Peyer's patch (tissue), 4 donors: ENCODE results near the gene C17orf78. TPM values are rescaled to one million over a fixed set of nuclear protein-coding genes. Genes with fewer than 3 reads are reported as not detected.

Source experiments
- DNase-seq, 3 donors: peaks; one replicate each; pipeline ENCODE4 v3.0.0-alpha.2; 2017 to 2019
- H3K27ac ChIP-seq, 4 donors: fragments of 200-600 bp; sonication (generic); one replicate each; pipeline ENCODE4 v1.5.1; 2016 to 2019
- H3K27me3 ChIP-seq, 2 donors: fragments of 200-600 bp; sonication (generic); one replicate each; pipeline ENCODE4 v1.5.1; 2019
- H3K36me3 ChIP-seq, 3 donors: fragments of 200-600 bp; sonication (generic); one replicate each; pipeline ENCODE4 v1.5.1; 2016 to 2019
- H3K4me1 ChIP-seq, 4 donors: fragments of 200-600 bp; sonication (generic); one replicate each; pipeline ENCODE4 v1.5.1; 2016 to 2019
- H3K4me3 ChIP-seq, 4 donors: fragments of 200-600 bp; sonication (generic); 1 replicate in 3 of 4; 2 replicates in 1 of 4; pipeline ENCODE4 v1.5.1; 2016 to 2019; ENCODE audit warnings: mild to moderate bottlenecking in 1 of 4
- H3K9me3 ChIP-seq, 4 donors: fragments of 200-600 bp; sonication (generic); one replicate each; pipeline ENCODE4 v1.5.1; 2016 to 2019; ENCODE audit warnings: mild to moderate bottlenecking in 1 of 4
- CTCF ChIP-seq, 6 experiments: fragments of 450-650 bp in 4 of 6; fragments of 200-600 bp in 2 of 6; sonication (generic) in 1 of 6; IDR thresholded peaks; one replicate each; pipeline ENCODE4 v1.5.1; 2017 to 2019; ENCODE audit warnings: antibody characterized with exemption in 6 of 6, mild to moderate bottlenecking in 3 of 6, moderate library complexity in 1 of 6
- POLR2A ChIP-seq, 2 donors: fragments of 450-650 bp; IDR thresholded peaks; one replicate each; pipeline ENCODE4 v1.5.1; 2017; ENCODE audit warnings: antibody characterized with exemption in 2 of 2, mild to moderate bottlenecking in 2 of 2, moderate library complexity in 2 of 2
- total RNA-seq, 4 donors: library from RNA; depleted of rRNA; stranded (reverse); fragments of >200 nt; gene quantifications; one replicate each; pipeline ENCODE4 v1.1.0, GENCODE V29; 2016

Gene C17orf78
- total RNA-seq, 4 donors from 2014 or later, result 5.0 to 105 (median 73.9) TPM

- Histone ChIP-seq H3K27me3 (no peaks in the 10 kb centered on the region), H3K36me3 (no peaks in the 10 kb centered on the region), H3K9me3 (no peaks in the 10 kb centered on the region), H3K4me3 (no peak overlapping the region), H3K27ac (no peak overlapping the region), H3K4me1 (peaks cover 0 to 68% (median 0%) of the 10 kb centered on the region in 4 donors)
- no peak for DNase-seq
- TF ChIP-seq POLR2A (IDR thresholded peaks at IDR 0.05) (no peak), CTCF (IDR thresholded peaks at IDR 0.05) (no peak)
These were observed 12.5 kb downstream of the C17orf78 start for GRCh38 chr17:37388266-37388665.

- peak overlapping the region in 2 of 4 donors; percentile 7 to 56 for H3K27ac ChIP-seq
- no peak for DNase-seq
These were observed 13.4 kb downstream of the C17orf78 start for GRCh38 chr17:37389160-37389559.

GRCh38 chr17:37391146-37391545 is 15.4 kb downstream of the C17orf78 start:
- Histone ChIP-seq H3K27me3 (no peaks in the 10 kb centered on the region), H3K4me3 (no peak overlapping the region), H3K36me3 (no peaks in the 10 kb centered on the region), H3K27ac (peak overlapping the region in 2 of 4 donors; percentile 56 to 72), H3K9me3 (no peaks in the 10 kb centered on the region), H3K4me1 (peaks cover 0 to 48% (median 0%) of the 10 kb centered on the region in 4 donors)
- no peak for DNase-seq
- TF ChIP-seq CTCF (IDR thresholded peaks at IDR 0.05), result no peak
- TF ChIP-seq POLR2A (IDR thresholded peaks at IDR 0.05), result no peak

More at GRCh38 chr17:37389160-37389559, 13.4 kb downstream of the C17orf78 start:
- Histone ChIP-seq H3K4me3 (no peak overlapping the region), H3K36me3 (no peaks in the 10 kb centered on the region), H3K27me3 (no peaks in the 10 kb centered on the region), H3K9me3 (no peaks in the 10 kb centered on the region), H3K4me1 (peaks cover 0 to 63% (median 0%) of the 10 kb centered on the region in 4 donors)
- TF ChIP-seq CTCF (IDR thresholded peaks at IDR 0.05), result no peak
- no peak for TF ChIP-seq POLR2A (IDR thresholded peaks at IDR 0.05)

- no peaks in the 10 kb centered on the region for H3K9me3 ChIP-seq
- no peaks in the 10 kb centered on the region for H3K36me3 ChIP-seq
- no peak overlapping the region for H3K4me3 ChIP-seq
- no peaks in the 10 kb centered on the region for H3K27me3 ChIP-seq
- H3K27ac ChIP-seq, result peak overlapping the region in 2 of 4 donors; percentile 35 to 68
- no peak for DNase-seq
- H3K4me1 ChIP-seq, result peaks cover 0 to 40% (median 0%) of the 10 kb centered on the region in 4 donors
- TF ChIP-seq CTCF (IDR thresholded peaks at IDR 0.05) (no peak), POLR2A (IDR thresholded peaks at IDR 0.05) (no peak)
These were observed 16.3 kb downstream of the C17orf78 start for GRCh38 chr17:37392024-37392590.

- Histone ChIP-seq H3K27ac (no peak overlapping the region), H3K4me3 (no peak overlapping the region), H3K27me3 (no peaks in the 10 kb centered on the region), H3K4me1 (peaks cover 0 to 33% (median 0%) of the 10 kb centered on the region in 4 donors), H3K9me3 (no peaks in the 10 kb centered on the region), H3K36me3 (no peaks in the 10 kb centered on the region)
- TF ChIP-seq CTCF (IDR thresholded peaks at IDR 0.05), result no peak
- TF ChIP-seq POLR2A (IDR thresholded peaks at IDR 0.05), result no peak
- DNase-seq, result no peak
These were observed 17.6 kb downstream of the C17orf78 start for GRCh38 chr17:37393352-37393751.
